ENCODE results near the gene ARMC9.

Gene ARMC9

DNA sequence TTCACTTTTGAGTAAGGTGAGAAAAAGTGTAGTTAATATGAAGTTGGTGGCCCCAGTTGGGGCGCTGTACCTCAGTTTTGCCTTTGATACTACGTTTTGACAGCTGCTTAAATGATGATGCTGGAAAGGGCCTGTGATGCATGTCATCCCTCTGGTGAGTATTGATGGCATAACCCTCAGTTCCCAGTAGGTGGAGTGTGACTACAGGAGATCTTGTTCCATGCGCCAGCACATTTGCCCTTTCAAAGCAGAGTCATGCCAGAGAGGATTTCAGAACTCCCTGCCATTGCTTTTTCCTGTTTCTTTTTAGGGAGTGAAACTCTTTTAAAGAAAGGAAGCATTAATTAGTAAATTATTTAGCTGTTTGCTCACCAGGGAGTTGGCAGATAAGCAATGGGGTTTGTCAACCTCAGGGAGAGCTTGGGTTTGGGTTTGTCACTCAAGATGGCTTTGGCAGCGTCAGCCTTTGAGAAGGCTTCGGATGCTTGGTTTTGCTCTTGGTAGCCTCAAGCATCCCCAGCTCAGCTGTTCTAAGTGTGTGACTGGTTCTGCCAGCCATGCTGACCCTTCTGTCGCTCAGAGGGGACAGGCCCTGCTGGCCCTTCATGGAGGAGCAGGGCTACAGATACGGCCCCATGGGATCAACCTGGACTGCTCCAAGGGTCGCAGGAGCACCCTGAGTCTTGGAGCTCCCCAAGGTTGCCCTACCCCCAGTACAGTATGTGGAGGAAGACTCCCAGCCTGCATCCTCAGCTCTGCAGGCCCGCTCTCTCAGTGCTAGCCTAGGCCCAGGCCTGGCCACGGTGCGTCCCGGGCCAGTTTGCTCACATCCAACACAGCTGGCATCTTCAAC is 29.1 kb downstream of the ARMC9 start:
- no peak overlapping the region for H3K4me3 ChIP-seq (ENCODE audit: low read depth, low read length)
- TF ChIP-seq, protein P1, sequence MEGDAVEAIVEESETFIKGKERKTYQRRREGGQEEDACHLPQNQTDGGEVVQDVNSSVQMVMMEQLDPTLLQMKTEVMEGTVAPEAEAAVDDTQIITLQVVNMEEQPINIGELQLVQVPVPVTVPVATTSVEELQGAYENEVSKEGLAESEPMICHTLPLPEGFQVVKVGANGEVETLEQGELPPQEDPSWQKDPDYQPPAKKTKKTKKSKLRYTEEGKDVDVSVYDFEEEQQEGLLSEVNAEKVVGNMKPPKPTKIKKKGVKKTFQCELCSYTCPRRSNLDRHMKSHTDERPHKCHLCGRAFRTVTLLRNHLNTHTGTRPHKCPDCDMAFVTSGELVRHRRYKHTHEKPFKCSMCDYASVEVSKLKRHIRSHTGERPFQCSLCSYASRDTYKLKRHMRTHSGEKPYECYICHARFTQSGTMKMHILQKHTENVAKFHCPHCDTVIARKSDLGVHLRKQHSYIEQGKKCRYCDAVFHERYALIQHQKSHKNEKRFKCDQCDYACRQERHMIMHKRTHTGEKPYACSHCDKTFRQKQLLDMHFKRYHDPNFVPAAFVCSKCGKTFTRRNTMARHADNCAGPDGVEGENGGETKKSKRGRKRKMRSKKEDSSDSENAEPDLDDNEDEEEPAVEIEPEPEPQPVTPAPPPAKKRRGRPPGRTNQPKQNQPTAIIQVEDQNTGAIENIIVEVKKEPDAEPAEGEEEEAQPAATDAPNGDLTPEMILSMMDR (IDR thresholded peaks at IDR 0.05; ENCODE audit: borderline replicate concordance, insufficient read depth, low read depth, low read length): peak; percentile 78

DNA sequence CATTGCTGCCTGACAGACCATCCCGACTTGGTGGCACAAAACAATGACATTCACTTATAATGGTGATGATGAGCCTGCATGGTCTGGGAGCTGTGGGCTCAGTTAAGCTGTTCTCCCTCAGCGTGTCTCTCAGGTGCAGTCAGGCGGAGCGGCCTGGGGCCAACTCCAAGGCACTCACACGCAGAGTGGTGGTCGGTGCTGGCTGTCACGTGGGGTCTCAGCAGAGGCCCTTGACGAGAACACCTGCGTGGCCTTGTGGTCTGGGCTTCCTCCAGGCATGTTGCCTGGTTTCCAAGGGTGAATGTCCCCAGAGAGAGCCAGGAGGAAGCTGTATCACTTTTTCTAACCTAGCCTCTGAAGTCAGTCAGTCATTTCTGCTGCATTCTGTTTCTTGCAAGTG is 29.8 kb downstream of the ARMC9 start:
- TF ChIP-seq, protein P1 (IDR thresholded peaks at IDR 0.05; ENCODE audit: borderline replicate concordance, insufficient read depth, low read depth, low read length): no peak
- H3K4me3 ChIP-seq (ENCODE audit: low read depth, low read length): no peak overlapping the region

DNA sequence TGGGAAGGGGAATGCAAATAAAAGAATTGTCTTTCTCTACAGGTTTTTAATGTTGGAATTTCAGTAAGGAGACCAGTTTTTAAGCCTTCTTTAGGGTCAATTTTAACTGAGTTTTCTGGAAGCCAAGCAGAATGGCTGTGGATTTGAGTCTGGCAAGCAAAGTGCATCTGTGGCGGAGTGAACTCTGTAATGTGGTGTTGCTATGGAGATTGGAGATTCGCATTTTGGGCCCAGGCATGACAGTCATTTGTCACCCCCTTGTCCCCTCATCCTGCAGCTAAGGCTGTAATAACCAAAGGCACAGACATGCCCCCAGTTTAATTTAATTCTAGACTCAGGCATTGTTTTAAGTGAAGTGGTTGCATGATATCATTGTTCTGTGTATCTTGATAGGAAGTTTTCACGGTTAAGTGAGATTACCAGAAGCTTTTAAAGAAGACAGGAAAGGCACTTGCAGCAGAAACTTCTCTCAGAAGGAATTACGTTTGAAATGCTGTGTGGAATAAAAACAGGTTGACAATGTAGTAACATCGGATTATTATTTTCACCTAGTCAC is 30.6 kb downstream of the ARMC9 start:
- no peak overlapping the region for H3K4me3 ChIP-seq (ENCODE audit: low read depth, low read length)
- TF ChIP-seq, protein P1 (IDR thresholded peaks at IDR 0.05; ENCODE audit: borderline replicate concordance, insufficient read depth, low read depth, low read length): no peak

DNA sequence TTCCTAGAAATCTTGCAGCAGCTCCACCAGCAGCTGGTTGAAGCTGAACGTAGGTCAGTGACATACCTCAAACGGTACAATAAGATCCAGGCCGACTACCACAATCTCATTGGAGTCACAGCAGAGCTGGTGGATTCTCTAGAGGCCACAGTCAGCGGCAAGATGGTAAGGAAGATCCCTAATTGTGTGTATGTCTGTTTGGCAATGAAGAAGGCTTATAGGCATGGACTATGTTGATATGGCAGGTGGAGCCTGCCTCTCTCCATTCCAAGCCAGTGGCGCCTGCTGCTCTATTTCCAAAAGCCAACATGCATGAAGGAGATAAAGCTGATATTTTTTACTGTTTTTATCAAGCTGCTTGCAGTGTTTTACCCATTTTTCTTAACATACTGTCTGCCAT is 36.8 kb downstream of the ARMC9 start:
- TF ChIP-seq, protein P1 (IDR thresholded peaks at IDR 0.05; ENCODE audit: borderline replicate concordance, insufficient read depth, low read depth, low read length): no peak
- no peak overlapping the region for H3K4me3 ChIP-seq (ENCODE audit: low read depth, low read length)

DNA sequence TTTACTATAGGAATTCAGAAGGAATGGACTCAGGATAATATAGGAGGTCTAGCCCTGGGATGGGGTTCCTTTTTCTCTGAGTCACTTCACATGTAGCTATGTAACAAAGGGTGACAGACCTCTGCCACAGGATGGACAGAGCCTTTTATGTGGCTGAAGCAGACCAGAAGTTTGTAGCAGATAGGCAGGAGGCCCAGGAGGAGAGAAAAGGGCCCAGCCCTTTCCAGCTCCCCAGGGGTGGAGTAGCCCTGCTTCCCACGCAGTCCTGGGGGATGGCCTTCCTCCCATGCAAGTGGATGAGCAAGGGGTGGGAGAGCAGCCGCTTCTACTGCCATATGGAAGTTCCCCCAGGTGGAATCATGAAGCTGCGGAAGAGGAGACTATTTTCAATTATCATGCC is 40.3 kb downstream of the ARMC9 start:
- H3K4me3 ChIP-seq (ENCODE audit: low read depth, low read length): no peak overlapping the region
- TF ChIP-seq, protein P1 (IDR thresholded peaks at IDR 0.05; ENCODE audit: borderline replicate concordance, insufficient read depth, low read depth, low read length): no peak

DNA sequence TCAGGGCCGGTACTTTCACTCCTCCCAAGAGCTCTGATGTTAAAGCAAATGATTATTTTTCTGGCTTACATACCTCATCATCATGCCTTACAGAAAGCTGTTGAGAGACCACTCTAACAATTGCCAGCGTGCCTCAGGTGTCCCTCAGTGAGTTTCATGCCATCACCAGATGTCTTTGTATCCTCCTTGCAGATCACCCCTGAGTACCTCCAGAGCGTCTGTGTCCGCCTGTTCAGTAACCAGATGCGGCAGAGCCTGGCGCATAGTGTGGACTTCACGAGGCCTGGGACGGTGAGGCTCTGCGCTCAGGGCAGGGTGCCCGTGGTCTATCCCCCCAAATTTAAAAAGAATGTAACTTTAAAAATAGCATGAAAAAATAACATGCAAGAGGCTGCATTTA is 41.3 kb downstream of the ARMC9 start:
- TF ChIP-seq, protein P1 (IDR thresholded peaks at IDR 0.05; ENCODE audit: borderline replicate concordance, insufficient read depth, low read depth, low read length): no peak
- no peak overlapping the region for H3K4me3 ChIP-seq (ENCODE audit: low read depth, low read length)

Data from GM12875 (cell line).